Hepatocyte (in vitro differentiated cells): Measurements from ENCODE around the gene RASGRF2. TPM values are rescaled to one million over a fixed set of nuclear protein-coding genes. Genes with fewer than 3 reads are reported as not detected.

Source experiments
- DNase-seq: peaks from one replicate; pipeline ENCODE4 v3.0.0-alpha.2; 2016; ENCODE audit warnings: low spot score
- H2AFZ ChIP-seq: fragments of 200-600 bp; sonication (generic); 2 replicates; pipeline ENCODE4 v1.6.0; 2016; ENCODE audit warnings: antibody characterized with exemption, mild to moderate bottlenecking
- H3K27ac ChIP-seq: fragments of 200-600 bp; sonication (generic); 2 replicates; pipeline ENCODE4 v1.5.1; 2016; ENCODE audit warnings: mild to moderate bottlenecking
- H3K27me3 ChIP-seq: fragments of 200-600 bp; sonication (generic); 2 replicates; pipeline ENCODE4 v1.6.1; 2016
- H3K36me3 ChIP-seq: fragments of 200-600 bp; sonication (generic); replicated peaks from 2 replicates; pipeline ENCODE4 v1.5.1; 2016; ENCODE audit warnings: low read depth; ENCODE audit not compliant: insufficient read depth
- H3K4me1 ChIP-seq: fragments of 200-600 bp; sonication (generic); 2 replicates; pipeline ENCODE4 v1.5.1; 2016; ENCODE audit warnings: mild to moderate bottlenecking, moderate library complexity; ENCODE audit not compliant: insufficient read depth
- H3K4me2 ChIP-seq: fragments of 200-600 bp; sonication (generic); 2 replicates; pipeline ENCODE4 v1.6.0; 2016
- H3K4me3 ChIP-seq: fragments of 200-600 bp; sonication (generic); 2 replicates; pipeline ENCODE4 v1.5.1; 2016; ENCODE audit warnings: mild to moderate bottlenecking
- H3K79me2 ChIP-seq: fragments of 200-600 bp; sonication (generic); 2 replicates; pipeline ENCODE4 v1.6.0; 2017; ENCODE audit warnings: mild to moderate bottlenecking
- H3K9me2 ChIP-seq: fragments of 200-600 bp; sonication (generic); replicated peaks from 2 replicates; pipeline ENCODE4 v1.6.0; 2017; ENCODE audit warnings: mild to moderate bottlenecking; ENCODE audit not compliant: insufficient read depth
- H3K9me3 ChIP-seq: fragments of 200-600 bp; sonication (generic); 2 replicates; pipeline ENCODE4 v1.5.1; 2016; ENCODE audit warnings: low read depth, mild to moderate bottlenecking
- H4K20me1 ChIP-seq: fragments of 200-600 bp; sonication (generic); 2 replicates; pipeline ENCODE4 v1.6.0; 2016; ENCODE audit warnings: mild to moderate bottlenecking; ENCODE audit not compliant: insufficient read depth, poor library complexity, severe bottlenecking
- CTCF ChIP-seq: fragments of 200-600 bp; sonication (generic); IDR thresholded peaks from 2 replicates; pipeline ENCODE4 v1.5.1; 2016; ENCODE audit warnings: antibody characterized with exemption, mild to moderate bottlenecking; ENCODE audit not compliant: poor library complexity
- EZH2 ChIP-seq: fragments of 200-600 bp; sonication (generic); IDR thresholded peaks from 2 replicates; pipeline ENCODE4 v1.6.1; 2016; ENCODE audit warnings: antibody characterized with exemption, mild to moderate bottlenecking, borderline replicate concordance
- EZH2phosphoT487 ChIP-seq: fragments of 200-600 bp; sonication (generic); IDR thresholded peaks from one replicate; pipeline ENCODE4 v1.6.1; 2018; ENCODE audit warnings: antibody characterized with exemption, mild to moderate bottlenecking, low read depth, moderate library complexity; ENCODE audit not compliant: unreplicated experiment, severe bottlenecking
- WGBS: methylation state at CpG from one replicate; pipeline ENCODE4 v1.1.6; 2016; ENCODE audit warnings: low lambda C conversion rate; ENCODE audit errors: missing lambda C conversion rate; 5-methylcytosine and 5-hydroxymethylcytosine counted together
- polyA plus RNA-seq: library from polyadenylated mRNA; unstranded; fragments of >200 nt; fragmentation: Nextera tagmentation; extraction: Ambion mirVana; gene quantifications from 2 replicates; pipeline ENCODE4 v1.2.1, GENCODE V29; 2016
- total RNA-seq: library from RNA; depleted of rRNA; stranded (reverse); fragments of >200 nt; gene quantifications from 2 replicates; pipeline ENCODE4 v1.2.3, GENCODE V29; 2014

Gene RASGRF2
- total and polyA plus RNA-seq, 2 experiments from 2014 or later: 2.0 to 3.3 TPM

- H3K79me2 ChIP-seq: no peaks in the 10 kb centered on the region
- TF ChIP-seq CTCF (no peak), EZH2phosphoT487 (no peak), EZH2 (no peak)
- 93% methylated on average over 3 of the region's 3 CpGs for WGBS
- no peak overlapping the region for H3K4me2 ChIP-seq
- H3K4me3 ChIP-seq: no peak overlapping the region
- no peak overlapping the region for H3K27ac ChIP-seq
- H3K4me1 ChIP-seq: no peaks in the 10 kb centered on the region
- H4K20me1 ChIP-seq: no peaks in the 10 kb centered on the region
- no peaks in the 10 kb centered on the region for H3K9me2 ChIP-seq
- H3K36me3 ChIP-seq: no peaks in the 10 kb centered on the region
- no peak for DNase-seq
- no peaks in the 10 kb centered on the region for H3K9me3 ChIP-seq
- H3K27me3 ChIP-seq: no peaks in the 10 kb centered on the region
- no peak overlapping the region for H2AFZ ChIP-seq
These were observed 274.6 kb downstream of the RASGRF2 start for GRCh38 chr5:81234801-81235200.

GRCh38 chr5:81235287-81236072 is 275.3 kb downstream of the RASGRF2 start:
- no peak overlapping the region for H2AFZ ChIP-seq
- H3K36me3 ChIP-seq: no peaks in the 10 kb centered on the region
- no peaks in the 10 kb centered on the region for H4K20me1 ChIP-seq
- H3K9me2 ChIP-seq: no peaks in the 10 kb centered on the region
- 95% methylated on average over 10 of the region's 10 CpGs for WGBS
- H3K4me1 ChIP-seq: no peaks in the 10 kb centered on the region
- no peak overlapping the region for H3K4me3 ChIP-seq
- H3K9me3 ChIP-seq: no peaks in the 10 kb centered on the region
- DNase-seq: no peak
- TF ChIP-seq CTCF (no peak), EZH2phosphoT487 (no peak), EZH2 (no peak)
- no peak overlapping the region for H3K4me2 ChIP-seq
- H3K27ac ChIP-seq: no peak overlapping the region
- no peaks in the 10 kb centered on the region for H3K27me3 ChIP-seq
- H3K79me2 ChIP-seq: no peaks in the 10 kb centered on the region

- TF ChIP-seq CTCF: no peak
- TF ChIP-seq EZH2: no peak
- no peak for TF ChIP-seq EZH2phosphoT487
- Histone ChIP-seq H3K79me2 (no peaks in the 10 kb centered on the region), H3K9me2 (no peaks in the 10 kb centered on the region), H3K4me3 (no peak overlapping the region), H3K4me2 (no peak overlapping the region), H3K9me3 (no peaks in the 10 kb centered on the region), H3K4me1 (peaks cover 10% of the 10 kb centered on the region), H3K27ac (no peak overlapping the region), H4K20me1 (no peaks in the 10 kb centered on the region), H3K27me3 (no peaks in the 10 kb centered on the region), H2AFZ (no peak overlapping the region), H3K36me3 (no peaks in the 10 kb centered on the region)
- DNase-seq: no peak
- 94% methylated on average over 4 of the region's 4 CpGs for WGBS
These were observed 278.3 kb downstream of the RASGRF2 start for GRCh38 chr5:81238460-81238859.
